PFSK-1 (cell line): ENCODE data around the gene KPNA2.

Experiments used
- FOXP2 ChIP-seq: optimal IDR thresholded peaks from 2 replicates; pipeline ENCODE3; 2011; ENCODE audit warnings: borderline replicate concordance, control low read depth, inconsistent platforms; ENCODE audit not compliant: insufficient read depth; ENCODE audit errors: extremely low read length, extremely low read depth
- POLR2AphosphoS5 ChIP-seq: IDR thresholded peaks from 2 replicates; pipeline ENCODE4 v1.6.1; 2012; ENCODE audit warnings: low read depth, mild to moderate bottlenecking, control low read depth, low read length, moderate library complexity
- SIN3A ChIP-seq: IDR thresholded peaks from 2 replicates; pipeline ENCODE4 v1.6.1; 2012; ENCODE audit warnings: mild to moderate bottlenecking, low read length, moderate library complexity, borderline replicate concordance; ENCODE audit not compliant: insufficient read depth
- TAF1 ChIP-seq: IDR thresholded peaks from 2 replicates; pipeline ENCODE4 v1.6.1; 2012; ENCODE audit warnings: low read length, control low read depth, borderline replicate concordance; ENCODE audit not compliant: insufficient read depth
- TF ChIP-seq, protein P1 (sequence below), 2 experiments: IDR thresholded peaks; 2 replicates each; pipeline versions ENCODE4 v1.6.1 to v1.8.0; 2011 to 2012; ENCODE audit warnings: low read depth in 2 of 2, low read length in 2 of 2, control low read depth in 1 of 2, inconsistent platforms in 1 of 2, mild to moderate bottlenecking in 1 of 2, moderate library complexity in 1 of 2; ENCODE audit not compliant: insufficient read depth in 1 of 2

KPNA2 gene

GRCh38 chr17:68085771-68086381 is 50.3 kb downstream of the KPNA2 start:
- TF ChIP-seq POLR2AphosphoS5: no peak
- TF ChIP-seq, protein P1, sequence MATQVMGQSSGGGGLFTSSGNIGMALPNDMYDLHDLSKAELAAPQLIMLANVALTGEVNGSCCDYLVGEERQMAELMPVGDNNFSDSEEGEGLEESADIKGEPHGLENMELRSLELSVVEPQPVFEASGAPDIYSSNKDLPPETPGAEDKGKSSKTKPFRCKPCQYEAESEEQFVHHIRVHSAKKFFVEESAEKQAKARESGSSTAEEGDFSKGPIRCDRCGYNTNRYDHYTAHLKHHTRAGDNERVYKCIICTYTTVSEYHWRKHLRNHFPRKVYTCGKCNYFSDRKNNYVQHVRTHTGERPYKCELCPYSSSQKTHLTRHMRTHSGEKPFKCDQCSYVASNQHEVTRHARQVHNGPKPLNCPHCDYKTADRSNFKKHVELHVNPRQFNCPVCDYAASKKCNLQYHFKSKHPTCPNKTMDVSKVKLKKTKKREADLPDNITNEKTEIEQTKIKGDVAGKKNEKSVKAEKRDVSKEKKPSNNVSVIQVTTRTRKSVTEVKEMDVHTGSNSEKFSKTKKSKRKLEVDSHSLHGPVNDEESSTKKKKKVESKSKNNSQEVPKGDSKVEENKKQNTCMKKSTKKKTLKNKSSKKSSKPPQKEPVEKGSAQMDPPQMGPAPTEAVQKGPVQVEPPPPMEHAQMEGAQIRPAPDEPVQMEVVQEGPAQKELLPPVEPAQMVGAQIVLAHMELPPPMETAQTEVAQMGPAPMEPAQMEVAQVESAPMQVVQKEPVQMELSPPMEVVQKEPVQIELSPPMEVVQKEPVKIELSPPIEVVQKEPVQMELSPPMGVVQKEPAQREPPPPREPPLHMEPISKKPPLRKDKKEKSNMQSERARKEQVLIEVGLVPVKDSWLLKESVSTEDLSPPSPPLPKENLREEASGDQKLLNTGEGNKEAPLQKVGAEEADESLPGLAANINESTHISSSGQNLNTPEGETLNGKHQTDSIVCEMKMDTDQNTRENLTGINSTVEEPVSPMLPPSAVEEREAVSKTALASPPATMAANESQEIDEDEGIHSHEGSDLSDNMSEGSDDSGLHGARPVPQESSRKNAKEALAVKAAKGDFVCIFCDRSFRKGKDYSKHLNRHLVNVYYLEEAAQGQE (IDR thresholded peaks at IDR 0.05; ENCODE audit: insufficient read depth in 1 of 2, low read depth in 2 of 2, low read length in 2 of 2): no peak
- TF ChIP-seq SIN3A: no peak
- TF ChIP-seq TAF1: no peak
- TF ChIP-seq FOXP2: no peak

GRCh38 chr17:68087851-68088250 is 52.3 kb downstream of the KPNA2 start:
- TF ChIP-seq, protein P1 (IDR thresholded peaks at IDR 0.05; ENCODE audit: insufficient read depth in 1 of 2, low read depth in 2 of 2, low read length in 2 of 2): no peak
- no peak for TF ChIP-seq SIN3A
- TF ChIP-seq POLR2AphosphoS5: no peak
- TF ChIP-seq TAF1: no peak
- TF ChIP-seq FOXP2: no peak

DNA sequence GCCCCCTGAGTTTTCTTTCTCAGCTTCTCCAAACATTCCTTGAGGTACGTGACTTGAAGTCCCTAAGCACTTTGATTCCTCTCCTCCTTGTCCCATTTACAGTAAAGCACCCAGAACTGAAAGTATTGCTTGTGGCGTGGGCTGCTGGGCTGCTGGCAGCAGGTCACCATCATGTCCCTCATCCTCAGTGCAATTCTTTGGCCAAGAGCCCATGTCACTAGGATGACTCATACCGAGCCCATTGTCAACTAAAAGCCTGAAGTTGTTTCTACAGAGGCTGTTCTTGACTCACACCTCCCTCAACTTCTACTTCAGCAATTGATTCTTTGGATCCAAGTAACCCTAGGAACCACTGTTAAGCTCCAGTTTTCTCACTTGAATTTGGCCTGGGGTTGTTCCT is 54.3 kb downstream of the KPNA2 start:
- TF ChIP-seq, protein P1 (IDR thresholded peaks at IDR 0.05; ENCODE audit: insufficient read depth in 1 of 2, low read depth in 2 of 2, low read length in 2 of 2): no peak
- TF ChIP-seq TAF1 (no peak), SIN3A (no peak), POLR2AphosphoS5 (no peak), FOXP2 (no peak)

GRCh38 chr17:68094481-68095078 is 59.0 kb downstream of the KPNA2 start:
- TF ChIP-seq, protein P1 (IDR thresholded peaks at IDR 0.05; ENCODE audit: insufficient read depth in 1 of 2, low read depth in 2 of 2, low read length in 2 of 2): no peak
- TF ChIP-seq POLR2AphosphoS5 (no peak), SIN3A (no peak), TAF1 (no peak), FOXP2 (no peak)
